SKM-1 treated with dmso at 0.1 percent for 144 hours (cell line): ENCODE results near the gene SNX9.
"Not testable (repeated sequence)": the region's sequence is repeated elsewhere in the genome, so short reads cannot be mapped to it uniquely, and the experiment has no call there.

Source experiments
- DNase-seq: peaks from one replicate; lab custom pipeline; 2025; ENCODE audit not compliant: unreplicated experiment; lab: John Stamatoyannopoulos, UW

SNX9 gene

DNA sequence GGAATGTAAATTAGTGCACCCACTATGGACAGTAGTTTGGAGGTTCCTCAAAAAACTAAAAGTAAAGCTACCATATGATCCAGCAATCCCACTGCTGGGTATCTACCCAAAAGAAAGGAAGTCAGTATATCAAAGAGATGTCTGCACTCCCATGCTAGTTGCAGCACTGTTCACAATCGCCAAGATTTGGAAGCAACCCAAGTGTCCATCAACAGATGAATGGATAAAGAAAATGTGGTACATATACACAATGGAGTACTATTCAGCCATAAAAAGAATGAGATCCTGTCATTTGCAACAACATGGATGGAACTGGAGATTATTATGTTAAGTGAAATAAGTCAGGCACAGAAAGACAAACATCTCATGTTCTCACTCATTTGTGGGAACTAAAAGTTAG, 127.9 kb downstream of the SNX9 start:
- DNase-seq: not testable (repeated sequence)

DNA sequence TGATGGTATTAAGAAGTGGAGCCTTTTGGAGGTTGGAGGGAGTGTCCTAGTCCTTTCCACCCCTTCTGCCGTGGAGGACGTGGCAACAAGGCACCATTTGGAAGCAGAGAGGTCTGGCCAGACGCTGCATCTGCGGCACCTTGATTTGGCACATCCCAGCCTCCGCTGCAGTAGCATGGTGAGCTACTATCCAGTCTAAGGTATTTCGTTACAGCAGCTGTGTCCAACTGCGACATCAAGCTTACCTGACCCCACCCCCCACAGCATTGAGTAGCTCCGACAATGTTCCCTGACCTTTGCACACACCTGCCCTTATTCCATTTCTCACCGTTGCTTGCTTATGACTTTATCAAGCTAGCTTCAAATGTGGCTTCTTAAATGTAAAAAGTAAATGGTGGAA, 128.8 kb downstream of the SNX9 start:
- DNase-seq: no peak

- DNase-seq: no peak
Measured at GRCh38 chr6:157952861-157953351, 129.9 kb downstream of the SNX9 start.

DNA sequence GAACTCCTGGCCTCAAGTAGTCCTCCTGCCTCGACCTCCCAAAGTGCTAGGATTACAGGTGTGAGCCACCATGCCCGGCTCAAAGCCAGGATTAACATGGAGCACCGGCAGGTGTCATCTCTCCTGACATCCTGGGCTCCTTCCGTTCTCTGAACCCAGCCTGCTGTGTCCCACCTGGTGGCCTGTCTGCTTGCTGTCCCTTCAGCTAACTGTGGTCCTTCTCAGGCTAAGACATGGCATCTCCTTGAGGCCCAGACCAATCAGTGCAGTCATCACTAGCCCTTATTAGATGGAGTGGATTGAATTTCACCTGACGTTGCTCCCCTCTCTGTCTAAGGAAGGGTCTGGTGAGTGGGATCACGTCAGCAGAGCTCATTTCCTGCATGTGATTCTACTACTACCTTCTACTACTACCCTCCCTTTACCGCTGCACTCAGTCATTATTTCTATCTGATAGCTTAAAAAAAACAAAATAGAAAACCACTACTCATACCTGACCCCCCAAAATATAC, 130.6 kb downstream of the SNX9 start:
- no peak for DNase-seq

DNA sequence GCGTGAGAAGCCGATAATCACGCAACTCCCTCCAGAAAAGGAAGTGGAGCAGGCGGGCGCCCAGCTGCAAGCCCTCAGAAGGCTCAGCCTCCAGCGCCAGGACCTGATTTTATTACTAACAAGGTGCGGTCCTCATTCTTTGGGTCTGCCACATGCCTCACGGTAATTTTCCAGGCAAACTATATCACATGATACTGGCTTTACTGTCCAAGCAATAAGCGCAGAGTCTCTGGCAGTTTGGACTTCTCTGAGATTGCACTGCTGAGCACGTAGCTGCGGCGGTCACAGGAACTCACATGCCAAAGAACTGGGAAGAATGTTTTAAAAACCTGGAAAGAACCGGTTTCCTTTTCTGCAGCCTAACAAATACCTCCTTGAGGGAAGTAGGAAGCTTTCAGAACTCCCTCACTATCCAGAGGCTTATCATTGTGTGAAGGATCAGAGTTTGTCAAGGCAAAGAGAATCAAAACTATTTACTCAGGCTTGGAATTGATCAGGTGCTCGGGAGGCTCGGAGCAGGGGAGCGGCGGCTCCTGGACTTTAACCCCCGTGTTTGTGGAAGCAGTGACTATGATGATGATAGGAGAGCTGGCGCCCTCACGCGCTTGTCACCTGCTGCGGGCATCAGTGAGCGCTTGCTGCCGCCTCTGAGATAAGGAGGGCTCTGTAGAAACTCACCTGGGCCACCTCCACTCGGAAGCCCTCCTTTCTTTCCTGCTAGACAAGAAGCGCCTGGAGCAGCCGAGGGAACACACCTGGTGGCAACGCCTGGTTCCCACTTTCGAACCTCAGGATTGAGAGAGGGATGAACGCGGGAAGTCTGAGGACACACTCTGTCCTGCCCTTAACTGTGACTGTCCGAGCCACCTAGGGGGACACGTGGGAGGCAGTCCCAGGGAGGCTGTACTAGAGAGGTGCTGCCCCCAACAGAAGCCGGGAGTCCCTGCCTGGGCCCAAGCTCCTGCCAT, 131.4 kb downstream of the SNX9 start:
- no peak for DNase-seq

GRCh38 chr6:157955675-157956074, 132.6 kb downstream of the SNX9 start:
- no peak for DNase-seq

GRCh38 chr6:157956171-157956730, 133.2 kb downstream of the SNX9 start:
- DNase-seq: no peak

DNA sequence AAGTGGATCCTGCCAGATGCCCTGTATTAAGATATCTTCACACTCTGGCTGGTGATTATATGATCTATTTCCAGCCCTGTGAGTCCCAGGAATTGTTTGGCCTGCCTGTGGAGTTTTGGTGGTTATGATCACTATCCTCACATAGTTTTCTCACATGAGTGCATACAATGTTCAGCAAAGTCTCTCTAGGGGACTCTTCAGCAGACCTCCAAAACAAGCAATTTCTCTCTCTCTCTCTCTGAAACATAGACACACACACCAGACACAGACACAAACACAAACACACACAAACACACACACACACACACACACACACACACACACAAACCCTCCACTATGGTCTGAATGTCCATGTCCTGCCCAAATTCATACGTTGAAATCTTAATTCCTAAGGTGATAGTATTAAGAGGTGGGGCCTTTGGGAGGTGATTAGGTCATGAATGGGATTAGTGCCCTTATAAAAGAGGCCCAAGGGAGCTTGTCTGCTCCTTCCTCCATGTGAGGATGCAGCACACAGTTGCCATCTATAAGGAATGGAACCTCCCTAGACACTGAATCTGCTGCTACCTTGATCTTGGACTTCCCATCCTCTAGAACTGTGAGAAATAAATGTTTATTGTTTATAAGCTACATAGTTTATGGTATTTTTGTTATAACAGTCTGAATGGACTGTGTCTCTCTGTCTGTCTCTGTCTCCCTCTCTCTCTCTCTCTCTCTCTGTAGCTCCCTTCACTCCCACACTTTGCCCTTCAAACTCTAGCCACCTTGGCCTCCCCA, 136.6 kb downstream of the SNX9 start:
- no peak for DNase-seq

GRCh38 chr6:157961153-157961831, 138.2 kb downstream of the SNX9 start:
- DNase-seq: no peak

DNA sequence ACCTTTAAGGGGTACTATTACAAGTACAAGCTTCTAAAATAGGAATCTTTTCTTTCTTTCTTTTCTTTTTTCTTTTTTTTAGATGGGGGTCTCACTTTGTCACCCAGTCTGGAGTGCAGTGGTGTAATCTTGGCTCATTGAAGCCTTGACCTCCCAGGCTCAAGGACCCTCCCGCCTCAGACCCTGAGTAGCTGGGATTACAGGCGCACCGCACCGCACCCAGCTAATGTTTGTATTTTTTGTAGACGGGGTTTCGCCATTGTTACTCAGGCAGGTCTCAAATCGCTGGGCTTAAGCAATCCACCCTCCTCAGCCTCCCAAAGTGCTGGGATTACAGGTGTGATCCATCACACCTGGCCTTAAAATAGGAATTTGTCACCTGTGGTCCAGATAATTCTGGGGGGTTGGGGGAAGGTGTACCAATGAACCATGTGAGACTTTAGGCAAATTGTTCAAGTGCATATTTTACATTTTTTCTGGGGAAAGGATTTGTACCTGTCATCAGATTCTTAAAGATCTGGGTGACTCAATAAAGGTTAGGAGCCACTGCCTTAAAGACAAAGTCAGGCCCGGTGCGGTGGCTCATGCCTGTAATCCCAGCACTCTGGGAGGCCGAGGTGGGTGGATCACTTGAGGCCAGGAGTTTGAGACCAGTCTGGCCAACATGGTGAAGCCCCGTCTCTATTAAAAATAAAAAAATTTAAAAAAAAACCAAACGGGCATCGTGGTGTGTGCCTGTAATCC, 139.0 kb downstream of the SNX9 start:
- DNase-seq: no peak

DNA sequence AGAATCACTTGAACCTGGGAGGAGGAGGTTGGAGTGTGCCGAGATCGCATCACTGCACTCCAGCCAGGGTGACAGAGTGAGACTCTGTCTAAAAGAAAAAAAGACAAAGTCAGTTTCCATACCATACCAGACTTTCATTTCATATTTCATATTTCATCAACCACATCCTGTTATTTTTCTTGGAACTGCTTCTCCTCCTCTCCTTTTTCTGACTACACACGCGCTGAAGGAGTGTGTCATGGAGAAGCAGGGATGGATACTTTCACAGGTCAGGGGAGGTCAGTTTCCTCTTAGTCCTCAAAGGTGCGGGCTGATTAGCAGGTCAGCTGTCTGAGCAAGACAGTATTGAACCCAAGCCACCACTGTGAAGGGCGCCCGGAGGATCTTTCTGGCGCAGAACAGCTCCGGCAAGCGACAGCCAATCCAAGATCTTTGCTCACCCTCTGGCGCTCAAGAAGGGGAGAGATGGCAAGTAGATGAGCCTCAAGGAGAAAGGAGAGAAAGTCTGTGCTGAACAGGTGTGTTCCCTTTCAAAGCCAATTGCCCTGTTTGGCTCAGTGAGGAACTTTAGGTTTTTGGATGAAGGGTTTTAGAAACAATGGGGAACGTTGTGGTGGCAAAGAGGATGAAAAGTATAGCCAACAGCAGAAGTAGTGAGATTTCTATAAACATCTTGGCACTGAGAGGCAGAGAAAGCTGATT, 139.7 kb downstream of the SNX9 start:
- no peak for DNase-seq

GRCh38 chr6:157964100-157964499, 141.1 kb downstream of the SNX9 start:
- DNase-seq: no peak

DNA sequence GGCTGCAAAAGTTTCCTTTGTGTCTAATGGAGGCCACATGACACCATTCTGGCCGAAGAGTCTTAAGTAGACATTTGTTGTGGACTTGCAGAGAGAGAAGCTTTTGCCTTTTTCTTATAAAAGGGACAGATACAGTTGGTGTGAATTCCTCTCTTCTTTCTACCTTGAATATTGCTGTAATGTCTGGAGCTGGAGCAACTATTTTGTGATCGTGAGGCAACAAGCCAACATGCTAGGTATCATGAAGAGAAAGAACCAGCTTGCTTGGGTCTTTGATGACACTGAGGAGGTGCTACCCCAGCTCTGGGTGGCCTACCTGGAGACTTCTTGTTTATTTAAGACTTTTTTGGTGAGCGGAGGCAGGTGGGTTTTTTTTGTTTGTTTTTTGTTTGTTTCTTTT, 142.3 kb downstream of the SNX9 start:
- DNase-seq: no peak

GRCh38 chr6:157966589-157966977, 143.5 kb downstream of the SNX9 start:
- DNase-seq: no peak

- DNase-seq: no peak
Measured at GRCh38 chr6:157967020-157967419, 144.0 kb downstream of the SNX9 start.

GRCh38 chr6:157967486-157967885, 144.4 kb downstream of the SNX9 start:
- DNase-seq: no peak

DNA sequence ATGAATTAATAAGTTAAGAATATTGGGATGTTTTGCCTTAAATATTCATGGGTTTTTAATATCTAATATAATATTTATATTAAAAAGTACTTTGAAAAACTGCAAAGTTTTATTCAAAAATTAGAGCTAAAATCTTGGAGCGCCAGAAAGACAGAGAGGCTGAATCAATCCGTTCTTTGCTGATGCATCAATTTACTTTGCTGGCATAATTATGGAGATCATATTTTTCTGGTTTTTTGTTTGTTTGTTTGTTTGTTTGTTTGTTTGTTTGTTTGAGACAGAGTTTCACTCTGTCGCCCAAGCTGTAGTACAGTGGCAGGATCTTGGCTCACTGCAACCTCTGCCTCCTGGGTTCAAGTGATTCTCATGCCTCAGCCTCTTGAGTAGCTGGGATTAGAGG, 149.1 kb downstream of the SNX9 start:
- not testable (repeated sequence) for DNase-seq

DNA sequence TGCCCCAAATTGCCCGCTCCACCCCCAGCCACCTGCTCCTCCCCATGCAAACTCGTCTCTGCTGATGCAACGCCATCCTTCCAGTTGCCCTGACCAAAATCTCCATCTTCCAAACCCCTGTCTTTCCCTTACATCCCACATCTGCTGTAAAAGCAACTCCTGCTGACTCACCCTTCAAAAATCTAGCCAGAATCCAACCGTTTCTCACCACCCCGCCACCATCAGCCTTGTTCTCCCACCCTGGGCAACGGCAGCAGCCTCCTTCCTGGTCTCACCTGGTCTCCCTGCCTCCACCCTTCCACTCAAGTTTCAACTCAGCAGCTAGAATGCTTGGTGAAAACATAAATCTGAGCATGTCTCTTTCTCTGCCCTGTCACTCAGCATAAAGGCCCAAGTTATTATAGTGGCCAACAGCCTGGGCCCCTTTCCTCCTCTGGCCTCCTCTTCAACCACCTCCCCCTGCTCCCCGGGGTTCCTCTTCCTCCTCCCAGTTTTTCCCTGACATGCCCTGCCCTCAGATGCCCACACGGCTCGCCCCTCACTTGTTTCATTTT, 151.4 kb downstream of the SNX9 start:
- DNase-seq: no peak

- no peak for DNase-seq
Measured at GRCh38 chr6:157974967-157975366, 151.9 kb downstream of the SNX9 start.
